WTC11 (cell line): ENCODE results near the gene SORD. TPM values are rescaled to one million over a fixed set of nuclear protein-coding genes. Genes with fewer than 3 reads are reported as not detected.
"Not testable (repeated sequence)": the region's sequence is repeated elsewhere in the genome, so short reads cannot be mapped to it uniquely, and the experiment has no call there.

ENCODE experiments used
- ATAC-seq: fragments of 200-7000 bp; cut with Tn5 transposase; 2 replicates; pipeline ENCODE4 v1.10.0; 2021; ENCODE audit warnings: mild to moderate bottlenecking, moderate library complexity
- CTCF ChIA-PET: fragments of 300-600 bp; sonication (Branson Sonifier 250); formaldehyde crosslinking; loops from one replicate; lab custom pipeline; 2021; ENCODE audit warnings: antibody characterized with exemption; lab: Charles Lee
- POLR2A ChIA-PET: fragments of 350-600 bp; sonication (Branson Sonifier 250); formaldehyde crosslinking; loops from one replicate; lab custom pipeline; 2021; ENCODE audit warnings: antibody characterized with exemption; lab: Charles Lee
- DNase-seq: peaks from one replicate; pipeline ENCODE4 v3.0.0; 2021; ENCODE audit warnings: low spot score
- H3K27ac Mint-ChIP-seq: 2 replicates; pipeline ENCODE4 v1.8.0; 2021; ENCODE audit warnings: mixed read lengths
- H3K27me3 Mint-ChIP-seq: 2 replicates; pipeline ENCODE4 v1.8.0; 2021; ENCODE audit warnings: low read depth, mild to moderate bottlenecking, moderate library complexity, mixed read lengths
- H3K36me3 Mint-ChIP-seq: 2 replicates; pipeline ENCODE4 v1.8.0; 2021; ENCODE audit warnings: mixed read lengths
- H3K4me1 Mint-ChIP-seq: 2 replicates; pipeline ENCODE4 v1.8.0; 2022; ENCODE audit warnings: mixed read lengths
- H3K4me3 Mint-ChIP-seq: 2 replicates; pipeline ENCODE4 v1.8.0; 2021; ENCODE audit warnings: mild to moderate bottlenecking, moderate library complexity, mixed read lengths
- H3K9me3 Mint-ChIP-seq: 2 replicates; pipeline ENCODE4 v1.8.0; 2021; ENCODE audit warnings: mixed read lengths
- CREM ChIP-seq: sonication (generic); formaldehyde crosslinking; IDR thresholded peaks from 2 replicates; pipeline ENCODE4 v1.8.1; 2022; ENCODE audit warnings: mild to moderate bottlenecking, missing genetic modification reagents, moderate library complexity
- ETV6 ChIP-seq: sonication (generic); formaldehyde crosslinking; IDR thresholded peaks from 2 replicates; pipeline ENCODE4 v1.8.1; 2022; ENCODE audit warnings: mild to moderate bottlenecking, missing genetic modification reagents
- FOXJ3 ChIP-seq: sonication (generic); formaldehyde crosslinking; IDR thresholded peaks from 2 replicates; pipeline ENCODE4 v1.9.0; 2021; ENCODE audit warnings: missing genetic modification reagents, mild to moderate bottlenecking, borderline replicate concordance
- FOXK1 ChIP-seq: sonication (generic); formaldehyde crosslinking; IDR thresholded peaks from 2 replicates; pipeline ENCODE4 v1.8.0; 2022; ENCODE audit warnings: mild to moderate bottlenecking, moderate library complexity, missing genetic modification reagents
- FOXP1 ChIP-seq: sonication (generic); formaldehyde crosslinking; IDR thresholded peaks from 2 replicates; pipeline ENCODE4 v1.8.0; 2022; ENCODE audit warnings: missing genetic modification reagents, mild to moderate bottlenecking, moderate library complexity, borderline replicate concordance
- GABPB1 ChIP-seq: sonication (generic); formaldehyde crosslinking; IDR thresholded peaks from 2 replicates; pipeline ENCODE4 v1.8.1; 2023; ENCODE audit warnings: mild to moderate bottlenecking, missing genetic modification reagents
- JAZF1 ChIP-seq: fragments of 250-450 bp; sonication (Bioruptor Pico); IDR thresholded peaks from 2 replicates; pipeline ENCODE4 v1.9.0; 2021; ENCODE audit warnings: moderate library complexity, mild to moderate bottlenecking, inconsistent platforms
- MYBL2 ChIP-seq: sonication (generic); formaldehyde crosslinking; IDR thresholded peaks from 2 replicates; pipeline ENCODE4 v1.8.1; 2023; ENCODE audit warnings: mild to moderate bottlenecking, moderate library complexity, missing genetic modification reagents
- NFE2L1 ChIP-seq: sonication (generic); formaldehyde crosslinking; IDR thresholded peaks from 2 replicates; pipeline ENCODE4 v1.8.1; 2023; ENCODE audit warnings: missing genetic modification reagents
- RORB ChIP-seq: fragments of 250-450 bp; sonication (Bioruptor Pico); IDR thresholded peaks from 2 replicates; pipeline ENCODE4 v1.9.0; 2021; ENCODE audit warnings: mild to moderate bottlenecking
- SOX15 ChIP-seq: fragments of 250-450 bp; sonication (Bioruptor Pico); IDR thresholded peaks from 2 replicates; pipeline ENCODE4 v1.9.0; 2021; ENCODE audit warnings: mild to moderate bottlenecking
- SP1 ChIP-seq: sonication (generic); formaldehyde crosslinking; conservative IDR thresholded peaks from 2 replicates; pipeline ENCODE4 v1.8.1; 2022; ENCODE audit warnings: missing genetic modification reagents
- TEAD1 ChIP-seq: sonication (generic); formaldehyde crosslinking; IDR thresholded peaks from 2 replicates; pipeline ENCODE4 v1.8.0; 2022; ENCODE audit warnings: mild to moderate bottlenecking, missing genetic modification reagents
- ZNF232 ChIP-seq: sonication (generic); formaldehyde crosslinking; IDR thresholded peaks from 2 replicates; pipeline ENCODE4 v1.8.0; 2022; ENCODE audit warnings: mild to moderate bottlenecking, missing genetic modification reagents
- total RNA-seq: library from RNA; stranded (reverse); gene quantifications from 3 replicates; pipeline ENCODE4 v1.2.3, GENCODE V29; 2021
- TF ChIP-seq, protein P1 (sequence below): sonication (generic); formaldehyde crosslinking; IDR thresholded peaks from 2 replicates; pipeline ENCODE4 v1.8.0; 2023; ENCODE audit warnings: missing genetic modification reagents
- TF ChIP-seq, protein P2 (sequence below): sonication (generic); formaldehyde crosslinking; IDR thresholded peaks from 2 replicates; pipeline ENCODE4 v1.8.1; 2023; ENCODE audit warnings: mild to moderate bottlenecking, missing genetic modification reagents, moderate library complexity
- TF ChIP-seq, protein P3 (sequence below): fragments of 250-450 bp; sonication (Bioruptor Pico); IDR thresholded peaks from 2 replicates; pipeline ENCODE4 v1.9.0; 2021; ENCODE audit warnings: mild to moderate bottlenecking, borderline replicate concordance
- TF ChIP-seq, protein P4 (sequence below): sonication (generic); formaldehyde crosslinking; IDR thresholded peaks from 2 replicates; pipeline ENCODE4 v1.8.1; 2022; ENCODE audit warnings: low read depth, mild to moderate bottlenecking, moderate library complexity, missing genetic modification reagents, borderline replicate concordance
- TF ChIP-seq, protein P5 (sequence below): sonication (generic); formaldehyde crosslinking; IDR thresholded peaks from 2 replicates; pipeline ENCODE4 v1.8.0; 2022; ENCODE audit warnings: mild to moderate bottlenecking, missing genetic modification reagents
- TF ChIP-seq, protein P6 (sequence below): fragments of 250-450 bp; sonication (Bioruptor Pico); conservative IDR thresholded peaks from 2 replicates; pipeline ENCODE4 v1.9.0; 2021; ENCODE audit warnings: mild to moderate bottlenecking
- TF ChIP-seq, protein P7 (sequence below): sonication (generic); formaldehyde crosslinking; IDR thresholded peaks from 2 replicates; pipeline ENCODE4 v1.8.0; 2022; ENCODE audit warnings: missing genetic modification reagents

The SORD gene
- total RNA-seq, 1 experiment from 2014 or later, result 46.2 TPM

DNA sequence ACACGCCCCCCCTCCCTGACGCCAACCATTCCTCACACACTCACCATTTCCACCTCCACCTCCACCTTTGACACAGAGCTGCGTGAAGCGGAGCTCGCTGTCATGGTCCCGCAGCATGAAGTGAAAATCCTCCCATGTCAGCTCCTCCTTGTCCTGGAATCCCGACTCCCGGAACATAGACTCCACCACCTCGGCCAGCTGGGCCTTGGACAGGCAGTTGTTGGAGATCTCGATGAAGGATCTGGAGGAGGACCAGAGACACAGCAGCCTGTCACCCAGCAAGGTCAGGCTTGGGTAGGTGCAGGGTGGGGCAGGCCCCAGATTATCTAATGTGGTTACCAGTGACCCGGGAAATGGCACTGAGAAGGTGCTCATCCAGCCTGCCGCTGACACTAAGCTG, 78.8 kb downstream of the SORD start (continued):
- TF ChIP-seq, protein P1, sequence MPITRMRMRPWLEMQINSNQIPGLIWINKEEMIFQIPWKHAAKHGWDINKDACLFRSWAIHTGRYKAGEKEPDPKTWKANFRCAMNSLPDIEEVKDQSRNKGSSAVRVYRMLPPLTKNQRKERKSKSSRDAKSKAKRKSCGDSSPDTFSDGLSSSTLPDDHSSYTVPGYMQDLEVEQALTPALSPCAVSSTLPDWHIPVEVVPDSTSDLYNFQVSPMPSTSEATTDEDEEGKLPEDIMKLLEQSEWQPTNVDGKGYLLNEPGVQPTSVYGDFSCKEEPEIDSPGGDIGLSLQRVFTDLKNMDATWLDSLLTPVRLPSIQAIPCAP (CRISPR knock-in tag), result no peak
- TF ChIP-seq NFE2L1 (CRISPR knock-in tag) (no peak), GABPB1 (CRISPR knock-in tag) (no peak), SOX15 (no peak), ETV6 (no peak), FOXJ3 (CRISPR knock-in tag) (no peak)
- TF ChIP-seq, protein P2, sequence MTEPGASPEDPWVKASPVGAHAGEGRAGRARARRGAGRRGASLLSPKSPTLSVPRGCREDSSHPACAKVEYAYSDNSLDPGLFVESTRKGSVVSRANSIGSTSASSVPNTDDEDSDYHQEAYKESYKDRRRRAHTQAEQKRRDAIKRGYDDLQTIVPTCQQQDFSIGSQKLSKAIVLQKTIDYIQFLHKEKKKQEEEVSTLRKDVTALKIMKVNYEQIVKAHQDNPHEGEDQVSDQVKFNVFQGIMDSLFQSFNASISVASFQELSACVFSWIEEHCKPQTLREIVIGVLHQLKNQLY, result no peak
- TF ChIP-seq, protein P3, sequence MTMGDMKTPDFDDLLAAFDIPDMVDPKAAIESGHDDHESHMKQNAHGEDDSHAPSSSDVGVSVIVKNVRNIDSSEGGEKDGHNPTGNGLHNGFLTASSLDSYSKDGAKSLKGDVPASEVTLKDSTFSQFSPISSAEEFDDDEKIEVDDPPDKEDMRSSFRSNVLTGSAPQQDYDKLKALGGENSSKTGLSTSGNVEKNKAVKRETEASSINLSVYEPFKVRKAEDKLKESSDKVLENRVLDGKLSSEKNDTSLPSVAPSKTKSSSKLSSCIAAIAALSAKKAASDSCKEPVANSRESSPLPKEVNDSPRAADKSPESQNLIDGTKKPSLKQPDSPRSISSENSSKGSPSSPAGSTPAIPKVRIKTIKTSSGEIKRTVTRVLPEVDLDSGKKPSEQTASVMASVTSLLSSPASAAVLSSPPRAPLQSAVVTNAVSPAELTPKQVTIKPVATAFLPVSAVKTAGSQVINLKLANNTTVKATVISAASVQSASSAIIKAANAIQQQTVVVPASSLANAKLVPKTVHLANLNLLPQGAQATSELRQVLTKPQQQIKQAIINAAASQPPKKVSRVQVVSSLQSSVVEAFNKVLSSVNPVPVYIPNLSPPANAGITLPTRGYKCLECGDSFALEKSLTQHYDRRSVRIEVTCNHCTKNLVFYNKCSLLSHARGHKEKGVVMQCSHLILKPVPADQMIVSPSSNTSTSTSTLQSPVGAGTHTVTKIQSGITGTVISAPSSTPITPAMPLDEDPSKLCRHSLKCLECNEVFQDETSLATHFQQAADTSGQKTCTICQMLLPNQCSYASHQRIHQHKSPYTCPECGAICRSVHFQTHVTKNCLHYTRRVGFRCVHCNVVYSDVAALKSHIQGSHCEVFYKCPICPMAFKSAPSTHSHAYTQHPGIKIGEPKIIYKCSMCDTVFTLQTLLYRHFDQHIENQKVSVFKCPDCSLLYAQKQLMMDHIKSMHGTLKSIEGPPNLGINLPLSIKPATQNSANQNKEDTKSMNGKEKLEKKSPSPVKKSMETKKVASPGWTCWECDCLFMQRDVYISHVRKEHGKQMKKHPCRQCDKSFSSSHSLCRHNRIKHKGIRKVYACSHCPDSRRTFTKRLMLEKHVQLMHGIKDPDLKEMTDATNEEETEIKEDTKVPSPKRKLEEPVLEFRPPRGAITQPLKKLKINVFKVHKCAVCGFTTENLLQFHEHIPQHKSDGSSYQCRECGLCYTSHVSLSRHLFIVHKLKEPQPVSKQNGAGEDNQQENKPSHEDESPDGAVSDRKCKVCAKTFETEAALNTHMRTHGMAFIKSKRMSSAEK (CRISPR knock-in tag), result no peak

DNA sequence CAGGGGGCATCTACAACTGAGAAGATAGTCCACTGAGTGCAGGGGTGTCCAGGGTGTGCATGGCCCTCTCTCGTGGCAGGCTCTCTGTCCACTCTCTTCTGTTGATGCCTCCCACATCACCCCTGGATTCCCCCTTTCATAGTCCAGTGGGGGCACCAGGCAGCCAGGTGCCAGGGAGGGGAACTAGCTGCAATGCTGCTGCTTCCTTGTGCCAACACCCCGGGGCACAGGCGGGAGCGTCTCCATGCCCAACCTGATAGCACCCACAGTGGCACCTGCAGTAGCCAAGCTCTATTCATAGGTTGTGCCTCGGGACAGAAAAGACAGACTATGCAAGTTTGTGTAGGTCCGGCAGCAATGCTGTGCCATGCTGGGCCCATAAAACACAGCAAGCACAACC, 79.2 kb downstream of the SORD start:
- DNase-seq, result no peak
- H3K4me1 Mint-ChIP-seq, result peaks cover 24% of the 10 kb centered on the region
- CTCF ChIA-PET, result interaction anchor here (3.9 kb wide), 1 partner anchor 16 kb away, joined by 23 read pairs; no protein-coding TSS in a partner anchor
- TF ChIP-seq SP1 (CRISPR knock-in tag) (no peak), RORB (CRISPR knock-in tag) (no peak), TEAD1 (CRISPR knock-in tag) (no peak), ZNF232 (CRISPR knock-in tag) (no peak), MYBL2 (CRISPR knock-in tag) (no peak), FOXK1 (CRISPR knock-in tag) (no peak), CREM (CRISPR knock-in tag) (no peak), JAZF1 (CRISPR knock-in tag) (no peak), FOXP1 (CRISPR knock-in tag) (no peak)
- TF ChIP-seq, protein P4, sequence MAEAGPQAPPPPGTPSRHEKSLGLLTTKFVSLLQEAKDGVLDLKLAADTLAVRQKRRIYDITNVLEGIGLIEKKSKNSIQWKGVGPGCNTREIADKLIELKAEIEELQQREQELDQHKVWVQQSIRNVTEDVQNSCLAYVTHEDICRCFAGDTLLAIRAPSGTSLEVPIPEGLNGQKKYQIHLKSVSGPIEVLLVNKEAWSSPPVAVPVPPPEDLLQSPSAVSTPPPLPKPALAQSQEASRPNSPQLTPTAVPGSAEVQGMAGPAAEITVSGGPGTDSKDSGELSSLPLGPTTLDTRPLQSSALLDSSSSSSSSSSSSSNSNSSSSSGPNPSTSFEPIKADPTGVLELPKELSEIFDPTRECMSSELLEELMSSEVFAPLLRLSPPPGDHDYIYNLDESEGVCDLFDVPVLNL (CRISPR knock-in tag), result no peak
- TF ChIP-seq, protein P5, sequence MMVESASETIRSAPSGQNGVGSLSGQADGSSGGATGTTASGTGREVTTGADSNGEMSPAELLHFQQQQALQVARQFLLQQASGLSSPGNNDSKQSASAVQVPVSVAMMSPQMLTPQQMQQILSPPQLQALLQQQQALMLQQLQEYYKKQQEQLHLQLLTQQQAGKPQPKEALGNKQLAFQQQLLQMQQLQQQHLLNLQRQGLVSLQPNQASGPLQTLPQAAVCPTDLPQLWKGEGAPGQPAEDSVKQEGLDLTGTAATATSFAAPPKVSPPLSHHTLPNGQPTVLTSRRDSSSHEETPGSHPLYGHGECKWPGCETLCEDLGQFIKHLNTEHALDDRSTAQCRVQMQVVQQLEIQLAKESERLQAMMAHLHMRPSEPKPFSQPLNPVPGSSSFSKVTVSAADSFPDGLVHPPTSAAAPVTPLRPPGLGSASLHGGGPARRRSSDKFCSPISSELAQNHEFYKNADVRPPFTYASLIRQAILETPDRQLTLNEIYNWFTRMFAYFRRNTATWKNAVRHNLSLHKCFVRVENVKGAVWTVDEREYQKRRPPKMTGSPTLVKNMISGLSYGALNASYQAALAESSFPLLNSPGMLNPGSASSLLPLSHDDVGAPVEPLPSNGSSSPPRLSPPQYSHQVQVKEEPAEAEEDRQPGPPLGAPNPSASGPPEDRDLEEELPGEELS (CRISPR knock-in tag), result no peak
- TF ChIP-seq, protein P6, sequence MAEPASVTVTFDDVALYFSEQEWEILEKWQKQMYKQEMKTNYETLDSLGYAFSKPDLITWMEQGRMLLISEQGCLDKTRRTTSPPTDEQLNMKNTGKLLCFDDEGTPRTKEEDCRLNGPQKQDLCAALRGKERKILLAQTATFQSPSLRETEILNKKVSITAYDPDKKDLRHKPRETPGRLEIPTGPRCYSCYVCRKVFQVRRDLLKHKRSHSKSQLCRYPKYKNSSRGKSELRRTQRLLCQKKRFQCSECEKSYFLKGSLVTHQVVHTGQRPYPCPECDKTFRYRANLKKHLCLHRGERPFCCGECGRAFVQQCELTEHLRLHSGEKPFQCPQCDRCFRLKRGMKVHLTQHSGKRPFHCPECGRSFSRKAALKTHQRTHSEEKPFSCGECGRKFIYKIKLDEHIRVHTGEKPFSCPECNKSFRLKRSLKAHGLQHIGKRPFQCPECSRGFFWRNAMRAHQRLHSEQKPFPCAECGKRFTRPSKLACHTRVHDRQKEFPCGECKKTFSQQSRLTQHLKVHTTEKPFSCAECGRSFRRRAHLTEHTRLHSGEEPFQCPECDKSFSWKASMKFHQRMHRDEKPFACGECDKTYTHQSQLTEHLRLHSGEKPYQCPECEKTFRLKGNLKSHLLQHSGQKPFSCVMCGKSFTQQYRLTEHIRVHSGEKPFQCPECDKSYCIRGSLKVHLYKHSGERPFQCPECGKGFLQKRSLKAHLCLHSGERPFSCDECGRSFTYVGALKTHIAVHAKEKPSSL, result no peak
- TF ChIP-seq, protein P7, sequence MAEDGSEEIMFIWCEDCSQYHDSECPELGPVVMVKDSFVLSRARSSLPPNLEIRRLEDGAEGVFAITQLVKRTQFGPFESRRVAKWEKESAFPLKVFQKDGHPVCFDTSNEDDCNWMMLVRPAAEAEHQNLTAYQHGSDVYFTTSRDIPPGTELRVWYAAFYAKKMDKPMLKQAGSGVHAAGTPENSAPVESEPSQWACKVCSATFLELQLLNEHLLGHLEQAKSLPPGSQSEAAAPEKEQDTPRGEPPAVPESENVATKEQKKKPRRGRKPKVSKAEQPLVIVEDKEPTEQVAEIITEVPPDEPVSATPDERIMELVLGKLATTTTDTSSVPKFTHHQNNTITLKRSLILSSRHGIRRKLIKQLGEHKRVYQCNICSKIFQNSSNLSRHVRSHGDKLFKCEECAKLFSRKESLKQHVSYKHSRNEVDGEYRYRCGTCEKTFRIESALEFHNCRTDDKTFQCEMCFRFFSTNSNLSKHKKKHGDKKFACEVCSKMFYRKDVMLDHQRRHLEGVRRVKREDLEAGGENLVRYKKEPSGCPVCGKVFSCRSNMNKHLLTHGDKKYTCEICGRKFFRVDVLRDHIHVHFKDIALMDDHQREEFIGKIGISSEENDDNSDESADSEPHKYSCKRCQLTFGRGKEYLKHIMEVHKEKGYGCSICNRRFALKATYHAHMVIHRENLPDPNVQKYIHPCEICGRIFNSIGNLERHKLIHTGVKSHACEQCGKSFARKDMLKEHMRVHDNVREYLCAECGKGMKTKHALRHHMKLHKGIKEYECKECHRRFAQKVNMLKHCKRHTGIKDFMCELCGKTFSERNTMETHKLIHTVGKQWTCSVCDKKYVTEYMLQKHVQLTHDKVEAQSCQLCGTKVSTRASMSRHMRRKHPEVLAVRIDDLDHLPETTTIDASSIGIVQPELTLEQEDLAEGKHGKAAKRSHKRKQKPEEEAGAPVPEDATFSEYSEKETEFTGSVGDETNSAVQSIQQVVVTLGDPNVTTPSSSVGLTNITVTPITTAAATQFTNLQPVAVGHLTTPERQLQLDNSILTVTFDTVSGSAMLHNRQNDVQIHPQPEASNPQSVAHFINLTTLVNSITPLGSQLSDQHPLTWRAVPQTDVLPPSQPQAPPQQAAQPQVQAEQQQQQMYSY (CRISPR knock-in tag), result no peak
- TF ChIP-seq, all 79 proteins: peak for 0
- Mint-ChIP-seq H3K4me3 (no peak overlapping the region), H3K27ac (no peak overlapping the region), H3K9me3 (no peaks in the 10 kb centered on the region), H3K36me3 (no peaks in the 10 kb centered on the region), H3K27me3 (peaks cover 12% of the 10 kb centered on the region)
- no peak for ATAC-seq
- POLR2A ChIA-PET, result no interaction called here

DNA sequence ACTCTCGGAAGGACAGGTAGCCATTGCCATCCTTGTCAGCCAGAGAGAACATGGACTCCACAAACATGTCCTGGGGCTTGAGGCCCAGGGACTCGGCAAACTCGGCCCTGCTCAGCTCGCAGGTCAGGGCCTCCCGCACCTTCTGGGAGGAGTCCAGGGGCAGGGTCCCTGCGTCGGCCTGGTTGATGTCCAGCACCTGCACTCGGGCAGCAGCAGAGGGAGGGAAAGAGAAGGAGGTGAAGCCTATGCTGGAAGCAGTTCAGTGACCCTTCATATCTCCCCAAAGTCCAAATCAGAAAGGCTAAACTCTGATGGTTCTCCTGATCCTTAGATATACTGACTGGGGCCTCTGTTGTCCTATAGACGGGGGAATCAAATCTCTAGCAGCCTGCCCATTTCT, 81.2 kb downstream of the SORD start:
- CTCF ChIA-PET, result interaction anchor here (2.8 to 3.9 kb wide), 2 partner anchors 14 kb away, joined by 23 to 28 read pairs; no protein-coding TSS in a partner anchor
- DNase-seq, H3K36me3 Mint-ChIP-seq, H3K4me3 Mint-ChIP-seq, POLR2A ChIA-PET, H3K9me3 Mint-ChIP-seq, ATAC-seq, H3K27ac Mint-ChIP-seq: not testable (repeated sequence)
- H3K27me3 Mint-ChIP-seq, result peaks cover 22% of the 10 kb centered on the region
- peaks cover 24% of the 10 kb centered on the region for H3K4me1 Mint-ChIP-seq
